ENCODE results near the gene CD28. TPM values are rescaled to one million over a fixed set of nuclear protein-coding genes. Genes with fewer than 3 reads are reported as not detected.
A peak's percentile ranks its signal among the peaks of the same experiment; 100 is the strongest.
"Not testable (repeated sequence)": the region's sequence is repeated elsewhere in the genome, so short reads cannot be mapped to it uniquely, and the experiment has no call there.

Gene CD28
- total and polyA plus RNA-seq, 7 experiments from 2014 or later: 52.2 to 224 (median 113) TPM

- H3K36me3 Mint-ChIP-seq: peaks cover 0 to 4% (median 3%) of the 10 kb centered on the region in 5 donors
- no peaks in the 10 kb centered on the region for H3K36me3 ChIP-seq (ENCODE audit: control insufficient read depth in 2 of 3, insufficient read depth in 3 of 3, low read length in 3 of 3)
- intact Hi-C loops (cut with micrococcal nuclease): loop anchor here in 1 of 2 donors (2.0 kb wide), 1 partner anchor 13 kb away; no protein-coding TSS in a partner anchor
Observed at GRCh38 chr2:203694191-203694590, 12.2 kb upstream of the CD28 start.

DNA sequence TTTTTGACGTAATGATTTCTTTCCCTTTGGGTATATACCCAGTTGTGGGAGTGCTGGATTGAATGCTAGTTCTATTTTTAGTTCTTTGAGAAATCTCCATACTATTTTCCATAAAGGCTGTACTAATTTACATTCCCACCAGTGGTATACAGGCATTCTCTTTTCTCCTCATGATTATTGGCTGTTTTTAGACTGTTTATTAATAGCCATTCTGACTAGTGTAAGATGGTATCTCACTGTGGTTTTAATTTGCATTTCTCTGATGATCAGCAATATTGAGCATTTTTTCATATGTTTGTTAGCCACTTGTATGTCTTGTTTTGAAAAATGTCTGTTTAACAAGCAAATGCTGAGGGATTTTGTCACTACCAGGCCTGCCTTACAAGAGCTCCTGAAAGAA is 9.2 kb upstream of the CD28 start:
- Mint-ChIP-seq H3K36me3 (peaks cover 0 to 6% (median 4%) of the 10 kb centered on the region in 5 donors), H3K4me3 (no peak overlapping the region), H3K27me3 (no peaks in the 10 kb centered on the region), H3K9me3 (peaks cover 0 to 12% (median 0%) of the 10 kb centered on the region in 11 donors), H3K4me1 (peaks cover 2 to 24% (median 12%) of the 10 kb centered on the region in 7 donors), H3K27ac (no peak overlapping the region)
- H3K36me3 ChIP-seq (ENCODE audit: control insufficient read depth in 2 of 3, insufficient read depth in 3 of 3, low read length in 3 of 3): no peaks in the 10 kb centered on the region
- no peak for ATAC-seq
- ChIA-PET POLR2A (interaction anchor here (1.5 kb wide), 1 partner anchor 44 kb away, joined by 3 read pairs; no protein-coding TSS in a partner anchor), CTCF (interaction anchor here (0.6 kb wide), 1 partner anchor 169 kb away, joined by 3 read pairs; no protein-coding TSS in a partner anchor)
- no peak for DNase-seq
- H3K9me3 ChIP-seq (ENCODE audit: control insufficient read depth in 2 of 3, low read length in 3 of 3): no peaks in the 10 kb centered on the region
- H3K4me3 ChIP-seq (ENCODE audit: low read length): no peak overlapping the region
- no peaks in the 10 kb centered on the region for H3K27me3 ChIP-seq (ENCODE audit: control insufficient read depth in 2 of 2, insufficient read depth in 2 of 2, low read length in 2 of 2)
- H3K4me1 ChIP-seq (ENCODE audit: control insufficient read depth in 2 of 2, insufficient read depth in 2 of 2, low read length in 2 of 2): no peaks in the 10 kb centered on the region
- H3K27ac ChIP-seq (ENCODE audit: low read depth, low read length): no peak overlapping the region
- intact Hi-C loops (cut with micrococcal nuclease): no loop called here

More at GRCh38 chr2:203694191-203694590, 12.2 kb upstream of the CD28 start:
- no peak overlapping the region for H3K27ac ChIP-seq (ENCODE audit: low read depth, low read length)
- ChIA-PET CTCF (interaction anchor here (1.2 kb wide), 1 partner anchor 13 kb away, joined by 3 read pairs; no protein-coding TSS in a partner anchor), POLR2A (interaction anchor here (0.5 to 2.0 kb wide), 5 partner anchors 10 to 210 kb away, joined by 3 to 11 read pairs (median 3); no protein-coding TSS in a partner anchor)
- H3K27me3 ChIP-seq (ENCODE audit: control insufficient read depth in 2 of 2, insufficient read depth in 2 of 2, low read length in 2 of 2): no peaks in the 10 kb centered on the region
- Mint-ChIP-seq H3K27ac (no peak overlapping the region), H3K9me3 (peaks cover 0 to 7% (median 0%) of the 10 kb centered on the region in 11 donors), H3K4me3 (no peak overlapping the region), H3K27me3 (no peaks in the 10 kb centered on the region), H3K4me1 (peaks cover 5 to 34% (median 23%) of the 10 kb centered on the region in 7 donors)
- no peaks in the 10 kb centered on the region for H3K9me3 ChIP-seq (ENCODE audit: control insufficient read depth in 2 of 3, low read length in 3 of 3)
- H3K4me1 ChIP-seq (ENCODE audit: control insufficient read depth in 2 of 2, insufficient read depth in 2 of 2, low read length in 2 of 2): peaks cover 0 to 10% of the 10 kb centered on the region in 2 donors
- no peak for DNase-seq
- no peak overlapping the region for H3K4me3 ChIP-seq (ENCODE audit: low read length)
- no peak for ATAC-seq

DNA sequence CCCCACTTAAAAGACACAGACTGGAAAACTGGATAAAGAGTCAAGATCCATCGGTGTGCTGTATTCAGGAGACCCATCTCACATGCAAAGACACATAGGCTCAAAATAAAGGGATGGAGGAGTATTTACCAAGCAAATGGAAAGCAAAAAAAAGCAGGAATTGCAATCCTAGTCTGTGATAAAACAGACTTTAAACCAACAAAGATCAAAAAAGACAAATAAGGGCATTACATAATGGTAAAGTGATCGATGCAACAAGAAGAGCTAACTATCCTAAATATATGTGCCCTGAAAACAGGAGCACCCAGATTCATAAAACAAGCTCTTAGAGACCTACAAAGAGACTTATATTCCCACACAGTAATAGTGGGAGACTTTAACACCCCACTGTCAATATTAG is 8.7 kb upstream of the CD28 start:
- H3K27me3 Mint-ChIP-seq; H3K36me3 Mint-ChIP-seq; H3K27ac ChIP-seq (ENCODE audit: low read depth, low read length); intact Hi-C loops (cut with micrococcal nuclease); H3K4me1 ChIP-seq (ENCODE audit: control insufficient read depth in 2 of 2, insufficient read depth in 2 of 2, low read length in 2 of 2); DNase-seq; H3K27me3 ChIP-seq (ENCODE audit: control insufficient read depth in 2 of 2, insufficient read depth in 2 of 2, low read length in 2 of 2); H3K4me3 Mint-ChIP-seq; H3K36me3 ChIP-seq (ENCODE audit: control insufficient read depth in 2 of 3, insufficient read depth in 3 of 3, low read length in 3 of 3); H3K9me3 ChIP-seq (ENCODE audit: control insufficient read depth in 2 of 3, low read length in 3 of 3); H3K4me3 ChIP-seq (ENCODE audit: low read length); ATAC-seq: not testable (repeated sequence)
- Mint-ChIP-seq H3K27ac (peak overlapping the region in 1 of 9 donors; percentile 22), H3K9me3 (peaks cover 0 to 18% (median 1%) of the 10 kb centered on the region in 11 donors), H3K4me1 (peaks cover 2 to 24% (median 12%) of the 10 kb centered on the region in 7 donors)
- POLR2A ChIA-PET: interaction anchor here (0.6 to 1.5 kb wide), 3 partner anchors 8 to 119 kb away, joined by 3 to 5 read pairs (median 3); no protein-coding TSS in a partner anchor
- CTCF ChIA-PET: interaction anchor here (0.6 kb wide), 1 partner anchor 169 kb away, joined by 3 read pairs; no protein-coding TSS in a partner anchor

DNA sequence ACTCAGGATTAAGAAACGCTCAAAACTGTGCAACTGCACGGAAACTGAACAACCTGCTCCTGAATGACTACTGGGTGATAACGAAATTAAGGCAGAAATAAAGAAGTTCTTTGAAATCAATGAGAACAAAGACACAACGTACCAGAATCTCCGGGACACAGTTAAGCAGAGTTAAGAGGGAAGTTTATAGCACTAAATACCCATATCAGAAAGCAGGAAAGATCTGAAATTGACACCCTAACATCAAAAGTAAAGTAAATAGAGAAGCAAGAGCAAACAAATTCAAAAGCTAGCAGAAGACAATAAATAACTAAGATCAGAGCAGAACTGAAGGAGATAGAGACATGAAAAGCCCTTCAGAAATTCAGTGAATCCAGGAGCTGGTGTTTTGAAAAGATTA is 8.0 kb upstream of the CD28 start:
- H3K27ac ChIP-seq (ENCODE audit: low read depth, low read length); H3K4me3 ChIP-seq (ENCODE audit: low read length); H3K27me3 ChIP-seq (ENCODE audit: control insufficient read depth in 2 of 2, insufficient read depth in 2 of 2, low read length in 2 of 2); H3K4me3 Mint-ChIP-seq; H3K27me3 Mint-ChIP-seq; ATAC-seq; DNase-seq; H3K4me1 ChIP-seq (ENCODE audit: control insufficient read depth in 2 of 2, insufficient read depth in 2 of 2, low read length in 2 of 2); intact Hi-C loops (cut with micrococcal nuclease); H3K36me3 ChIP-seq (ENCODE audit: control insufficient read depth in 2 of 3, insufficient read depth in 3 of 3, low read length in 3 of 3); H3K9me3 ChIP-seq (ENCODE audit: control insufficient read depth in 2 of 3, low read length in 3 of 3); H3K27ac Mint-ChIP-seq: not testable (repeated sequence)
- H3K36me3 Mint-ChIP-seq: peaks cover 0 to 11% (median 4%) of the 10 kb centered on the region in 5 donors
- ChIA-PET POLR2A (interaction anchor here (0.9 kb wide), 1 partner anchor 9 kb away, joined by 3 read pairs; no protein-coding TSS in a partner anchor), CTCF (interaction anchor here (0.6 kb wide), 1 partner anchor 33 kb away, joined by 3 read pairs; no protein-coding TSS in a partner anchor)
- H3K9me3 Mint-ChIP-seq: peaks cover 0 to 24% (median 2%) of the 10 kb centered on the region in 11 donors
- peaks cover 2 to 20% (median 9%) of the 10 kb centered on the region in 7 donors for H3K4me1 Mint-ChIP-seq

- CTCF ChIA-PET: interaction anchor here (0.7 to 1.0 kb wide), 2 partner anchors 9 to 16 kb away, joined by 3 read pairs; no protein-coding TSS in a partner anchor
Observed at GRCh38 chr2:203704430-203704829, 2.0 kb upstream of the CD28 start.

DNA sequence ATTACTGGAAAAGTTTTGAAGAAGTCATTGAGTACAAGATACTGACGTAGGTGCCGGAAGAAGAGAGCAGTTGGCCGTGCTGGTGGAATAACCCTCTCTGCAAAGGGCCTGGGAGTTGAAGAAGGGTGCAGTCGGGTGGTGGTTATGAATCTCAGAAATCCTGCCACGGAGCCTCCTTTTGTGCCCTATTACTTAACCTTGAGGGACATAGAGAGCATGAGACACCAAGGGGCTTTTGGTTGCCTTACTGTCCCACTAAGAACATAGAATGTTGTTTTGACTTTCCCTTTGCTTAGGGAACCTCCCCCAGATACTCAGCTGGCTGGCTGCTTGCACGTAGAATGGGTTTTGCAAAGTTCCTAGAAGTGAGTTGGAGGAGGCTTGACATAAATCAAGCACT is 1.3 kb upstream of the CD28 start:
- H3K4me1 ChIP-seq (ENCODE audit: control insufficient read depth in 2 of 2, insufficient read depth in 2 of 2, low read length in 2 of 2): peaks cover 19 to 27% of the 10 kb centered on the region in 2 donors
- no peaks in the 10 kb centered on the region for H3K9me3 ChIP-seq (ENCODE audit: control insufficient read depth in 2 of 3, low read length in 3 of 3)
- Mint-ChIP-seq H3K9me3 (peaks cover 0 to 24% (median 2%) of the 10 kb centered on the region in 11 donors), H3K27ac (peak overlapping the region; percentile 92 to 99 (median 97)), H3K27me3 (no peaks in the 10 kb centered on the region), H3K36me3 (peaks cover 0 to 33% (median 22%) of the 10 kb centered on the region in 5 donors), H3K4me3 (peak overlapping the region; percentile 79 to 96 (median 93)), H3K4me1 (peaks cover 13 to 38% (median 29%) of the 10 kb centered on the region in 7 donors)
- H3K4me3 ChIP-seq (ENCODE audit: low read length): peak overlapping the region; percentile 70
- ATAC-seq: peak; percentile 78
- ChIA-PET CTCF (interaction anchor here (0.7 kb wide), 1 partner anchor 15 kb away, joined by 3 read pairs; no protein-coding TSS in a partner anchor), POLR2A (interaction anchor here (0.7 to 9.7 kb wide), 7 partner anchors 11 to 1070 kb away, joined by 3 to 243 read pairs (median 7); no protein-coding TSS in a partner anchor)
- H3K27me3 ChIP-seq (ENCODE audit: control insufficient read depth in 2 of 2, insufficient read depth in 2 of 2, low read length in 2 of 2): no peaks in the 10 kb centered on the region
- peak in 8 of 9 donors; percentile 57 to 84 (median 68) for DNase-seq
- H3K27ac ChIP-seq (ENCODE audit: low read depth, low read length): peak overlapping the region; percentile 95
- no peaks in the 10 kb centered on the region for H3K36me3 ChIP-seq (ENCODE audit: control insufficient read depth in 2 of 3, insufficient read depth in 3 of 3, low read length in 3 of 3)
- intact Hi-C loops (cut with micrococcal nuclease): loop anchor here (1.0 to 5.0 kb wide), 8 partner anchors 13 to 466 kb away; partner anchors contain the start of genes CTLA4 (in 1 of the 2), CYP20A1 (in 1 of the 2) and ICOS (in 1 of the 2)

More at GRCh38 chr2:203704430-203704829, 2.0 kb upstream of the CD28 start:
- Histone ChIP-seq H3K4me1 (ENCODE audit: control insufficient read depth in 2 of 2, insufficient read depth in 2 of 2, low read length in 2 of 2) (peaks cover 19 to 27% of the 10 kb centered on the region in 2 donors), H3K27me3 (ENCODE audit: control insufficient read depth in 2 of 2, insufficient read depth in 2 of 2, low read length in 2 of 2) (no peaks in the 10 kb centered on the region), H3K36me3 (ENCODE audit: control insufficient read depth in 2 of 3, insufficient read depth in 3 of 3, low read length in 3 of 3) (no peaks in the 10 kb centered on the region), H3K27ac (ENCODE audit: low read depth, low read length) (peak overlapping the region; percentile 95), H3K9me3 (ENCODE audit: control insufficient read depth in 2 of 3, low read length in 3 of 3) (no peaks in the 10 kb centered on the region), H3K4me3 (ENCODE audit: low read length) (no peak overlapping the region)
- peaks cover 0 to 26% (median 20%) of the 10 kb centered on the region in 5 donors for H3K36me3 Mint-ChIP-seq
- H3K27ac Mint-ChIP-seq: peak overlapping the region; percentile 37 to 99 (median 96)
- peak overlapping the region in 9 of 10 donors; percentile 11 to 96 (median 91) for H3K4me3 Mint-ChIP-seq
- no peaks in the 10 kb centered on the region for H3K27me3 Mint-ChIP-seq
- intact Hi-C loops (cut with micrococcal nuclease): loop anchor here in 1 of 2 donors (2.0 kb wide), 2 partner anchors 20 to 30 kb away; no protein-coding TSS in a partner anchor
- POLR2A ChIA-PET: interaction anchor here (0.7 to 9.7 kb wide), 7 partner anchors 10 to 1069 kb away, joined by 3 to 243 read pairs (median 7); no protein-coding TSS in a partner anchor
- H3K9me3 Mint-ChIP-seq: peaks cover 0 to 24% (median 2%) of the 10 kb centered on the region in 11 donors
- H3K4me1 Mint-ChIP-seq: peaks cover 13 to 35% (median 27%) of the 10 kb centered on the region in 7 donors
- ATAC-seq (no peak), DNase-seq (no peak)

Measured in naive thymus-derived CD4-positive, alpha-beta T cell (primary cell).